GM12864 (cell line): ENCODE results near the gene TSSK2.
A peak's percentile ranks its signal among the peaks of the same experiment; 100 is the strongest.

Experiments
- DNase-seq: peaks from one replicate; pipeline ENCODE4 v3.0.0-alpha.2; 2011; ENCODE audit warnings: low read depth
- H3K4me3 ChIP-seq: 2 replicates; pipeline ENCODE4 v1.5.1; 2011; ENCODE audit warnings: mild to moderate bottlenecking, low read depth, low read length, control low read depth
- TF ChIP-seq, protein P1 (sequence below): IDR thresholded peaks from 2 replicates; pipeline ENCODE4 v1.5.1; 2011; ENCODE audit warnings: low read depth, mild to moderate bottlenecking, moderate library complexity, low read length, control low read depth, inconsistent platforms; ENCODE audit errors: missing control alignments

The TSSK2 gene

DNA sequence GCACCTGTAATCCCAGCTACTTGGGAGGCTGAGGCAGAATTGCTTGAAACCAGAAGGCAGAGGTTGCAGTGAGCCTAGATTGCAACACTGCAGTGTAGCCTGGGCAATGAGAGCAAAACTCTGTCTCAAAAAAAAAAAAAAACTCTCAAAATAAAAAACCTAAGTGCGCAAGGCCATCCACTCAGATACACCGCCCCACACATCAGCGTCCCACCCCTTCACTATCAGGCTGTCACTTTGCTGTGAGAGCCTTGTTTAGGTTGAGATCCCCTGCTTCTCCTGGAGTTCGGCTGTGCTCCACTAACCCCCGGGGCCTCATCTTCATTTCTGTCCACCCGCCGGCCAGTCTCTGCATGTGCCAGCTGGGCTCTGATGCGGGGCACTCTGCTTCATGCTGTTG is 35.3 kb downstream of the TSSK2 start:
- TF ChIP-seq, protein P1, sequence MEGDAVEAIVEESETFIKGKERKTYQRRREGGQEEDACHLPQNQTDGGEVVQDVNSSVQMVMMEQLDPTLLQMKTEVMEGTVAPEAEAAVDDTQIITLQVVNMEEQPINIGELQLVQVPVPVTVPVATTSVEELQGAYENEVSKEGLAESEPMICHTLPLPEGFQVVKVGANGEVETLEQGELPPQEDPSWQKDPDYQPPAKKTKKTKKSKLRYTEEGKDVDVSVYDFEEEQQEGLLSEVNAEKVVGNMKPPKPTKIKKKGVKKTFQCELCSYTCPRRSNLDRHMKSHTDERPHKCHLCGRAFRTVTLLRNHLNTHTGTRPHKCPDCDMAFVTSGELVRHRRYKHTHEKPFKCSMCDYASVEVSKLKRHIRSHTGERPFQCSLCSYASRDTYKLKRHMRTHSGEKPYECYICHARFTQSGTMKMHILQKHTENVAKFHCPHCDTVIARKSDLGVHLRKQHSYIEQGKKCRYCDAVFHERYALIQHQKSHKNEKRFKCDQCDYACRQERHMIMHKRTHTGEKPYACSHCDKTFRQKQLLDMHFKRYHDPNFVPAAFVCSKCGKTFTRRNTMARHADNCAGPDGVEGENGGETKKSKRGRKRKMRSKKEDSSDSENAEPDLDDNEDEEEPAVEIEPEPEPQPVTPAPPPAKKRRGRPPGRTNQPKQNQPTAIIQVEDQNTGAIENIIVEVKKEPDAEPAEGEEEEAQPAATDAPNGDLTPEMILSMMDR: no peak
- no peak overlapping the region for H3K4me3 ChIP-seq
- DNase-seq: no peak

DNA sequence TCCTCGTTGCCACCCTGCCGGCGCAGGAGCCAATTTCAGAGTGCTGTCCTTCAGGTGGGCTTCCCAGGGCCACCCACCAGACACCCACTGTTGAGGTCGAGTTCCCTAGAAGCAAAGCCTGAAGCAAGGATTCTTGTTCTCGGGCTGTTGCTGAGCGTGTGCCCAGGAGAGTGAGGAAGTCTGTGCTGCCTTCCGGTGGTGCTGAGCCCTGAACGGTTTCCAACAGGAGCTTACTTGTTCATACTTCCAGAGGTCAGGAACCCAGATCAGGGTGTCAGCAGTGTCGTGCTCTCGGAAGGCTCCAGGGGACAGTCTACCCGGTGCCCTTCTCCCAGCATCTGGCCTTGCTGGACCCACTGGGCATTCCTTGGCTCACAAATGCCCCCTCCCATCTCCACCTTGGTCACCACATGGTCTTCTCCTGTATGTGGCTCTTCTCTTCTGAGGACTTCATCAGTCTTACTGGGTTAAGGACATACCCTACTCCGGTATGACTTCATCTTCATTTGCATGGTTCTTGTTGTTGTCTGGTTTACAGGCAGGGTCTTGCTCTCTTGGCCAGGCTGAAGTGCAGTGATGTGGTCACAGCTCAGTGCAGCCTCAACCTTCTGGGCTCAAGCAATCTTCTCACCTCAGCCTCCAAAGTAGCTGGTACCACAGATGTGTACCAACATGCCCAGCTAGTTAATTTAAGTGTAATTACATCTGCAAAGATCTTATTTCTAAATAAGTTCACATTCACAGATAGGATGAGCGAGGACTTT is 36.2 kb downstream of the TSSK2 start:
- TF ChIP-seq, protein P1: no peak
- no peak overlapping the region for H3K4me3 ChIP-seq
- no peak for DNase-seq

- TF ChIP-seq, protein P1: no peak
- no peak for DNase-seq
Measured at GRCh38 chr22:19168088-19168890, 37.2 kb downstream of the TSSK2 start.

DNA sequence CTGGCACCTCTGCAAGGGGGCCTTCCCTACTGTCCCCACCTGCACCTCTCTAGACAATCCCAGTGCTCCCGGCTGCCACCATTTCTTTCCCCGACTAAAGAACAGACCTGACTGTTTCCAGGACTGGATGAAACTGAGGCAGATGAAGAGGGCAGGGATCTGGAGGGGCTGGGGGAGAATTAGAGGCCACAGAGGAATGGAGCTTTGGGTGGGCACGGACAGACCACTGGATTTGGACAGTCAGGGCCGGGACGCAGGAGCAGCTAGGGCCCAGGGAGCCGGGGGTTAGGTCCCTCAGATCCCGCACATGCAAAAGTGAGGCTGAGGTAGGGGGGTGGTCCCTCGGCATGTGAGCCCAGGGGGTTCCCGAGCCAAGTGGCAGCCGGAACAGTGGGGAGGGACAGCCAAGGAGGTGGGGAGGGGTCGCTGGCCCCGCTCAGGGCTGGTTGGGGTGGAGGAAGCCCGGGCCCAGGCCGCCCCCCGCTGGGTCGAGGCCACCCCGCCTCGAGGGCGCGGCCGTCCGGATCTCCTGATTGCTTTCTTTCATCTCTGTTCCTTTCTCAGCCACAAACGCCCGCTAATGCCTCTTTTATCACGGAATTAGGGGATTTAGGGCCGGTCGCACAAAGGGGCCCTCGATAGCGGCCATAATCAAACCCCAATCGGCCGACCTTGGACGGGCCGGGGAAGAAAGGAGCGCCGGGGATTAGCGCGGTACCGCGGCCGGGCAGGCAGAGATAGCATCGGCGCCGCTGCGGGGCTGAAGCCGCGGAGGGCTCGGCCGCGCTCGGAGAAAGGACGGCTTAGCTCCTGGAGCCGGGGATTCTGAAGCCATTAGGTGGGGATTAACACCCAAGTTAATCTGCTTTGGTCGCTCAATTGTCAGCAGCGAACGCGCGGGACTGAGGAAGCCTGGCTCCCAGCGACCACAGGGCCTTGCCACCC is 38.2 kb downstream of the TSSK2 start:
- DNase-seq: no peak
- H3K4me3 ChIP-seq: no peak overlapping the region
- TF ChIP-seq, protein P1: no peak

More at GRCh38 chr22:19168088-19168890, 37.2 kb downstream of the TSSK2 start:
- H3K4me3 ChIP-seq: no peak overlapping the region

DNA sequence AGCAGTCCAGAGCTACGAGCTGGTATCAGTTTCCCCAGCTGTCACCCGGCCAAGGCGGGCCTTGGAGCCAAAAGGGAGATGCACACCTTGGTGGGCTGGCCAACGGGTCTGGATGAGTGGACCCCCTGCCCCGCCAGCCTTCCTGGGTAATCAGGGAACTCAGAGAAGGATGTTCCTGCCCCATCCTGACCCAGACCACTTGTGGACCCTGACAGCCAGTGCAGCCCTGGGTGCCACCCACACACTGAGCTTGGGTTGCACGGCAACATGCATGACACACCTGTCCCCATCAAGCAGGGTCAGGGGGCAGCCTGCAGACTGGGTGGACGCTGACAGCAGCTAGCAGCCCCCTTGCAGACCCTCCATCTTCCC is 38.8 kb downstream of the TSSK2 start:
- DNase-seq: no peak
- TF ChIP-seq, protein P1: no peak
- no peak overlapping the region for H3K4me3 ChIP-seq

DNA sequence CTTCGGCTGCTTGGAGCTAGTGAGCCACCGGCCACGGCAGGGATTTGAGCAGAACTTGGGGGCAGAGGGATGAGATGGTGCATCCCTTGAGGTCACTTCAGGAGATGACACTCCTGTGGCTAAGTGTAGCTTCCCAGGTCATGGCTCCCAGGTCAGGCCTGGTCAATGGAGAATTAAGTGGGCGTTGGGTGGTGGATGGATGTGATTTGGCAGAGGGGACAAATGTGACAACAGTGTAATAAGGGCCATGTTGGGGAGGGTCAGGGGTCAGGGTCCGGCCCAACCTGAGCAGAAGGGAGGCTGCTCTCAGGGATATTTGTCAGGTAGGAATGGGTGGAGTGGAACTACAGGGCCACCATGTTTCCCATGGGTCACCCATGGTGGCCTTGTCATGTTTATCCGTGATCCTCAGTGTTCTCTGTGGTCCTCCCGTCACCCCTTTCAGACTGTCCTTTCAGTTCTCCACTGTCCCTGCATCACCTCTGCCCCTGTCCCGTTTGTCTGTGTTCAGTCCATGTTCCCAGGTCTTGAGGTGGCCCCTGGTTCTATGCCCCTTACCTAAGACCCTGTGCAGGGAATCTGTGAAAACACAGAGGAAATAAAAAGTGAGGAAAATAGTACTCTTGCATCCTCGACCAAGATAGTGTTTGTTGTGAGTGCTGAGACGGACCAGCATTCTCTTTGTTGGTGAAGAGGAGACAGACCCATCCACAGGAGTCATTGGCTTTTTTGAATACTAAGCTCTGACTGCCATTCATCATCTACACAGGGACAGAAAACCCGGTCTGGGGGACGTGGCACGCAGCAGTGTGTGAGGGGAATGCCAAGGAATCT is 41.3 kb downstream of the TSSK2 start:
- DNase-seq: no peak
- peak overlapping the region; percentile 96 for H3K4me3 ChIP-seq

More for the DNA sequence above, 41.3 kb downstream of the TSSK2 start:
- TF ChIP-seq, protein P1: no peak
